Coronary artery (tissue), 2 donors: ENCODE data around the gene SULT2B1.
"Not testable (repeated sequence)": the region's sequence is repeated elsewhere in the genome, so short reads cannot be mapped to it uniquely, and the experiment has no call there.

Experiments
- DNase-seq: peaks from one replicate; pipeline ENCODE4 v3.0.0-alpha.2; 2017; ENCODE audit warnings: low spot score
- H3K27ac ChIP-seq, 2 donors: fragments of 200-600 bp; sonication (generic); one replicate each; pipeline ENCODE4 v1.5.1; 2016 to 2019
- H3K4me3 ChIP-seq: fragments of 200-600 bp; sonication (generic); 2 replicates; pipeline ENCODE4 v1.5.1; 2016; ENCODE audit warnings: mild to moderate bottlenecking, moderate library complexity
- CTCF ChIP-seq: fragments of 200-600 bp; sonication (generic); IDR thresholded peaks from one replicate; pipeline ENCODE4 v1.5.1; 2019; ENCODE audit warnings: antibody characterized with exemption

The SULT2B1 gene

GRCh38 chr19:48628486-48629296, 76.7 kb downstream of the SULT2B1 start:
- TF ChIP-seq CTCF, result no peak
- Histone ChIP-seq H3K4me3 (no peak overlapping the region), H3K27ac (peak overlapping the region in 1 of 2 donors; percentile 13)
- DNase-seq, result no peak

- no peak for TF ChIP-seq CTCF
- DNase-seq, result no peak
- peak overlapping the region in 1 of 2 donors; percentile 86 for H3K27ac ChIP-seq
Observed at GRCh38 chr19:48629297-48629598, 77.3 kb downstream of the SULT2B1 start.

DNA sequence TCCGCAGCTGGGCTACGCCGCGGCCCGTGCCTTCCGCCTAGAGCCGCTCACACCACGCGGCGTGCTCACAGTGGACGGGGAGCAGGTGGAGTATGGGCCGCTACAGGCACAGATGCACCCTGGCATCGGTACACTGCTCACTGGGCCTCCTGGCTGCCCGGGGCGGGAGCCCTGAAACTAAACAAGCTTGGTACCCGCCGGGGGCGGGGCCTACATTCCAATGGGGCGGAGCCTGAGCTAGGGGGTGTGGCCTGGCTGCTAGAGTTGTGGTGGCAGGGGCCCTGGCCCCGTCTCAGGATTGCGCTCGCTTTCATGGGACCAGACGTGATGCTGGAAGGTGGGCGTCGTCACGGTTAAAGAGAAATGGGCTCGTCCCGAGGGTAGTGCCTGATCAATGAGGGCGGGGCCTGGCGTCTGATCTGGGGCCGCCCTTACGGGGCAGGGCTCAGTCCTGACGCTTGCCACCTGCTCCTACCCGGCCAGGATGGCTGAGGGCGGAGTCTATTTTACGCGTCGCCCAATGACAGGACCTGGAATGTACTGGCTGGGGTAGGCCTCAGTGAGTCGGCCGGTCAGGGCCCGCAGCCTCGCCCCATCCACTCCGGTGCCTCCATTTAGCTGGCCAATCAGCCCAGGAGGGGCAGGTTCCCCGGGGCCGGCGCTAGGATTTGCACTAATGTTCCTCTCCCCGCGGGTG, 77.8 kb downstream of the SULT2B1 start:
- Histone ChIP-seq H3K27ac (peak overlapping the region; percentile 85 to 86), H3K4me3 (peak overlapping the region; percentile 12)
- no peak for TF ChIP-seq CTCF
- DNase-seq, result no peak

More at GRCh38 chr19:48629297-48629598, 77.3 kb downstream of the SULT2B1 start:
- no peak overlapping the region for H3K4me3 ChIP-seq

GRCh38 chr19:48630296-48631063, 78.5 kb downstream of the SULT2B1 start:
- H3K4me3 ChIP-seq, result peak overlapping the region; percentile 12
- no peak for DNase-seq
- no peak for TF ChIP-seq CTCF
- H3K27ac ChIP-seq, result peak overlapping the region; percentile 85 to 86

- TF ChIP-seq CTCF, result no peak
Observed at GRCh38 chr19:48631225-48631624, 79.3 kb downstream of the SULT2B1 start.

GRCh38 chr19:48632286-48632685, 80.3 kb downstream of the SULT2B1 start:
- DNase-seq, H3K4me3 ChIP-seq: not testable (repeated sequence)
- peak overlapping the region in 1 of 2 donors; percentile 88 for H3K27ac ChIP-seq

More at GRCh38 chr19:48631225-48631624, 79.3 kb downstream of the SULT2B1 start:
- Histone ChIP-seq H3K27ac (peak overlapping the region; percentile 85 to 86), H3K4me3 (no peak overlapping the region)
- no peak for DNase-seq

GRCh38 chr19:48632692-48633147, 80.7 kb downstream of the SULT2B1 start:
- TF ChIP-seq CTCF, result no peak
- DNase-seq, result no peak
- H3K27ac ChIP-seq, result peak overlapping the region; percentile 88 to 95
- H3K4me3 ChIP-seq, result no peak overlapping the region
